CD4-positive, alpha-beta T cell treated with Interferon gamma for 1 hour (primary cell): ENCODE measurements around the gene LMX1B.
A peak's percentile ranks its signal among the peaks of the same experiment; 100 is the strongest.

Source experiments
- DNase-seq: peaks from one replicate; pipeline ENCODE4 v3.0.0-alpha.2; 2020

The LMX1B gene

DNA sequence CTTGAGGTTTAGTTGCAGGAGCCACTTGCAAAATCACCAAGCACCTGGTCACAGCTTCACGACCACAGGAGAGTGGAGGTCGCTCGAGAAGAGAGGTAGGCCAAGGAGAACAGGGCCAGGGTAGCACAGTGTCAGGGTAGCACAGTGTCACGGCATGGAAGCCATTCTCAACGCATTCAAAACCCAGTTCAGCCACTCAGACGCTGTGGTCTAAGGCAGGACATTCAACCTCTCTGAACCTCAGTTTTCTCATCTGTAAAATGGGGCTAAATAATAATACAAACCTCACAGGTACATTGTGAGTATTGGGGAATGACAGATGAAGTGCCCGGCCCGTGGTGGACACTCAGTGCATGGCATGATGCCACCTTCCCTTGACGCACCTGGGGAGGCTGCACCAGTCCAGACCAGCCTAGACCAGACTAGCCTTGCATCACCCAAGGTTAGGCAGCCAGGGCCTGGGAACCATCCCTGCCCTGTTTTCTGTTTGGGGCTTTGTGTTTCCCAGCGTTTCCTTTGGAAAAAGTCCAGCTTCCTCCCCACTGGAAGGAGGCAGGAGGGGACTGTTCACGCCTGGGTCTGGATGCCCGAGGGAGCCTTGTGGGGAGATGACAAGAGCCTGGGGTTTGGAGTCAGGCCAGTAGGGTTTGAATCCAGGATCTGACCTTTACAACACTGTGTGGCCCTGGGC, 7.8 kb upstream of the LMX1B start:
- no peak for DNase-seq

- DNase-seq: no peak
Observed at GRCh38 chr9:126606483-126606870, 7.3 kb upstream of the LMX1B start.

DNA sequence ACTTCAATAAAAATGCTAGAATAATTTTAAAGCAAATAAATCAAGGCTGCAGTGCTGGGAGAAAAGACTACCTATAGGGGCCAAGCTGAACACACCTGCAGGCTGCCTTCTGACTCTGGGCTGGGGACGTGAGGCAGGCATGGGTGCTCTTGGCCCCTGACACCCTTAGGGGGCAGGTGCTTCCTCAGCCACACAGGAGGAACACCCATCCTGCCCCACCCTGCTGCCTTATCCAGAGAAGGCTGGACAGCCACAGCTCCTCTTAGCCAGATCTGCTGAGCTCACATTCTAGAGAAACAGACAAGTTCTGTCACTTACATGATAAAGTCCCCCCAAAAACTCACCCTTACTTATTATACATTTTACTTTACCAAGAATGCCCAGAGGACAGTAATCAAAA, 6.6 kb upstream of the LMX1B start:
- no peak for DNase-seq

- DNase-seq: no peak
Observed at GRCh38 chr9:126607731-126608130, 6.0 kb upstream of the LMX1B start.

- DNase-seq: no peak
Observed at GRCh38 chr9:126608551-126608950, 5.2 kb upstream of the LMX1B start.

GRCh38 chr9:126609191-126609590, 4.5 kb upstream of the LMX1B start:
- DNase-seq: no peak

DNA sequence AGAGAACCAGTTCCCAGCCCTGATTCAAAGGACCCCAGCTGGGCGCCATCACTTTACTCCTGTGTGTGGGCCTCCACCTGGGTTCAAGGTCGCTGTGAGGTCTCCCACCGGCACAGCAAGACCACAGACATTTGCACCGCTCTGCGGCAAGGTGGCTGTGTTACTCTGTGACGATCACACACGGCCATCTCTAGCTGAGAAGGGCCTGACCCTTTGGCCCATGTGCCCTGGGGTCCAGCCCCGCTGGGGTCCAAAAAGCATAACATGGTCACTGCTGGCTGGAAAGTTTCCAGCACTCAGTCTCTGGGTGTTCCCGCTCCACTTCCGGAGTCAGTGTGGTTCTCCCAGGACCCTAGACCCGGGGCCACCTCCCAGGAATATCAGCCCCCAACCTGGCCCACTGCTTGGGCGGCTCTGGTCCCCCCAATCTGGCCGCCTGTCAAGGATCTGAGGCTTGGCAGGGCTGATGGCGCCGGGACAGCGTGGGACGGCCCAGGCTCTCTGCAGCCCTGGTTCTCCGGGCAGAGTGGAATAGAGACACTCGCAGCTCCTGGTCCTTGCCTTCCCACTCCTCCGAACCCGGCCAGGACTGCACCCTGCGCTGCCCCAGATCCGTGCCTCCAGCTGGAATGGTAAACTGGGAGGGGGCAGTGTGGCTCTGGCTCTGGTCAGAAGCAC, 3.9 kb upstream of the LMX1B start:
- no peak for DNase-seq

- DNase-seq: no peak
Observed at GRCh38 chr9:126611193-126611591, 2.5 kb upstream of the LMX1B start.

GRCh38 chr9:126611592-126612325, 2.0 kb upstream of the LMX1B start:
- DNase-seq: peak; percentile 68

DNA sequence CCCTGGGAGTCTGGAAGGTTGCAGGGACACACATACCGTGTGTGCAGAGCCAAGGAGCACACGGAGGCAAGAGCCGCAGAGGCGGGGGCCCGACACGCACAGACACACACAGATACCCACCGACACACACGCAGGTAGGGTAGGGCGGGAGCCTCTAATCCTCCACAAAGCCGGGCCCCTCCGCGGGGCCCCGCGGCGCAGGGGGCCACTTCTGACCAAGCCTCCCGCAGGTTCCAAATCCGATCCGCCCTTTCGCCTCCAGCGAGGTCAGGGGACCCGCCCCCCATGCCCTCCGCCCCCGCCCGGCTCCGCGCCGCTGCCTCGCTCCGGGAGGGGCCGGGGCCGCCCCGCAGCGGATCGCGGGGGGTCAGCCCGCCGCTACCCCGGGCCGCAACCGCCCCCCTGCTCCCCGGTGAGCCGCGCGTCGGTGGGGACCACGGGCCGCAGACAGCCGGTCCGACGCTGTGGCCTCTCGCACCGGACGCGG, 1.4 kb upstream of the LMX1B start:
- DNase-seq: no peak

- no peak for DNase-seq
Observed at GRCh38 chr9:126612813-126613641, 701 bp upstream of the LMX1B start.

- no peak for DNase-seq
Observed at GRCh38 chr9:126614088-126614454, 343 bp downstream of the LMX1B start.

DNA sequence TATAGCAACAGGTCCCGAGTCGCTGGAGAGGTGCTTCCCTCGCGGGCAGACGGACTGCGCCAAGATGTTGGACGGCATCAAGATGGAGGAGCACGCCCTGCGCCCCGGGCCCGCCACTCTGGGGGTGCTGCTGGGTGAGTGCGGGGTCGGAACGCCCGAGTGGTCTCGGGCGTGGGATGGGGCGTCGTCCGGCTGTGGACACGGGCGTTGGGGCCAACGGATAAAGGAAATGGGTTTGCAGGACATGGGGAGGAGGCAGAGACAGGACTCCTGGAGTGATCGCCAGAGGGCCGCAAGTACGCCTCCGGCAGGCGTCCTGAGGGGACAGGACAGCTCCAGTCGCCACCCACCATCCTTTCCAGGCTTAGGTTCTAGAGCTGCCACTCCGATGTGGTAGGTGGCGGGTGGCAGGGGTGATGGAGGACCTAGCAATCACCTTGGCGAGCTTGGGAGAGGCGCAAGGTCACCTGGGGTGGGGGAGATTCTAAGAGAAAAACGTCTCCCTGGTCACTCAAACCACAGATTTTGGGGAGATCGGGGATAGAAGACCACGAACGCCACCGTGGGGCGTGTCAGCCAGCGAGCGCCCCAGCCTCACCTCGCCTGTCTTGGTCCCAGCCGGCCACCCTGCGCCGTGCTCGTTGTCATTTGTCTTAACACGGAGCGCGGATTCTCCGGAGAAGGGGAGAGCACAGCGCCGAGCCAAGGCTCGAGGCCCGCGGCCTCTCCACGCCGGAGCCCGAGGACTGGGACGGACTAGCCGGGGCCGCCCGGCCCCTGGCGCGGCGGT, 922 bp downstream of the LMX1B start:
- DNase-seq: no peak

- peak; percentile 18 for DNase-seq
Observed at GRCh38 chr9:126615245-126615790, 1.6 kb downstream of the LMX1B start.

DNA sequence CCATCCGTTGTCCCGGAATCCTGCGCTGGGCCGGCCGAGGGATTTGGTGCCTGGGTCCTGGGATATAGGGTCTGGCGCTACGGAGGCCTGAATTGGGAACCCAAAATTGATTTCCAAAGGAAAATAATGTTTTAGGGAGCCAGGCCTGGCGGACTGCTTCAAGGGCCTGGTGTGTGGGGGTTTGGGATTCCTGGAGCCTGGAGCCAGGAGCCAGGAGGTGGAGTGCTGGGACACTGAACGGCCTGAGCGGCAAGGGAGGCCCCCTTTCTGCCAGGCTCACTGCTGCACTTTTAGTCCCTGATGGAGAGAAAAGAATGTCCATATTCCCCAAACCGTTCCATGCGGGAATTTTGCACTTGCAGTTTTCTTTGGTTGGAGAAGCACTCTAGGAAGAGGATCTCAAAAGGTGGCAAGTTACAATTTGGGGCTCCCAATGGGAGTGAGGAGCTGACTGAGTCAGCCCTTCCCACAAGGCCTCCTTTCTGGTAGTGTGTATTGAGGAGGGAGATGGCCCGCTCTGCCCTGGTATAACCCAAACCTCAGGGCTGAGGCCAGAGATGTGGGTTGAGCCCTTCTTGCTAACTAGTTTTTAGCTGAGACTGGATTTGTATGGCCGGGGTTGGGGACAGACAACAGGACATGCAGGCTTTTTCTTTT, 2.2 kb downstream of the LMX1B start:
- no peak for DNase-seq

DNA sequence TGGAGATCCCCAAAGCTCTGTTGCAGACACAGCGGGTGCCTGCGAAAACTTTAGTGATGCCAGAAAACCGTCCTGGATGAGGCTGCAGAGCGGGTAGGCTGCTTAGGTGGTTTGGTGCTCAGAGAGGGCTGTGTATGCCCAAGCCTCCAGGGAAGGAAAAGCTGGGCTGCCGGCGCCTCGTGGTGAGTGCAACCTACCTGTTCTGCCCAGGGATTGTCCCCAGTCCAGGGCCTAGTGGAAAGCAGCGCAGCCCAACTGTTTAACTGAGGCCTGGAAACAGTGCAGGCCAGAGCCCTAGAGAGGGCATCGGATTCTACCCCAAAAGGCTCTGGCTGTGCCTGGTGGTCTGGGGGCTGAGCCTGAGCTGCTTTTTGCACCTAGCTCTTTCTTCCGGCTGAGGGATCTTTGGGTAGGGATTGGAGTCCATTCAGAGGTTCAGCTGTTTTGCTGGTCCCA, 2.8 kb downstream of the LMX1B start:
- DNase-seq: no peak

DNA sequence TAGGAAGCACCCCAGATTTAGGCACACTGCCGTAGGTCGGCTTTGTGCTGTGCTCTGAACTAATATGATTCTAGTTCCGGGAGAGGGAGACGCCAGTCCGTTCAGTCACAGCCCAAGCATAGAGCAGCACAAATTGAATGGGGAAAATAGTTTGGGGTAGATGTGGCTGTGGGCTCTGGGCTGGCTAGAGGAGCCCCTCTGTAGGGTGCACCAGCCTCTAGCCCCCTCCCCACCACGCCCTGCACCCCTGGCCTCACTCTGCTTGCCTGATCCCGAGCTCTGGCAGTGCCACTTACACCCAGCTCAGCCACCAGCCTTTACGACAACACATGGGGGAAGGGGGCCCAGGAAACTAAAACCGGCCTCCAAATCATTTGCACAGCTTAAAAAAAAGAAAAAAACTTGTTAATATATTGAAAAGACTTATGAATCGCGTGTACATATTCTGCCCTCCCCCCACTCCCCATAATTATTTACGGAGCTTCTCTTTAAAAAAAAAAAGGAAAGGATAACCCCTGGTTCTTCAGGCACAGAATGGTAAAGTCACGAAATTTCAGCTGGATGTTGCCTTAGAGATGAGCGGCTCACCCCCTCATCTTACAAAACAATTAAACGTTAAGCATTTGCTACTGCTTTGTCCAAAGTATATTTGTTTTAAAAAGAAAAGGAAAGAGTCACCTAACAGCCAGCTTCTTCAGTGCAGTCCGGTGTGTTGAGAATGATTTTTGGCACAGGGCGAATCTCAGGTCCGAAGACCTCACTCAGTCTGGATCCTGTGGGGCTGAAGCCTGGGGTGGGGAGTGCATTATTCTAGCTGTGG, 3.5 kb downstream of the LMX1B start:
- DNase-seq: no peak

GRCh38 chr9:126617823-126618165, 4.1 kb downstream of the LMX1B start:
- no peak for DNase-seq

DNA sequence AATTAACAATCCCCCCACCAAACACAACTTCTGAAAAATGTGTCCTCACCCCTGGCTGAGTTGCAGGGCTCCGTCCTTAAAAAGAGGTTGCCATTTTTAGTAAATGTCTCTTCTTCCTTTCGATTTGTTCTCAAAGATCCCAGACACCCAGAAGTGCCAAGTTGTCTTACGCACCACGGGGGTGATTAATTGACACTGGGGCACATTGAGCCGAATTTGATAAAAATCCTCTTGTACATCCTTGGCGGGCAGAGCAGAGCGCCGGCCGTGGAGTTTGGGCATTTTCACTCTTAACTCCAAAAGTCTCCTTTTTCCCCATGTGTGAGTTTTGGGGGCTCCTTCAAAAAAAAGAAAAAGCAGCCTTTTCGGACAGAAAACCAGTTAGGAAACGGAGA, 4.5 kb downstream of the LMX1B start:
- no peak for DNase-seq

GRCh38 chr9:126618585-126619360, 5.0 kb downstream of the LMX1B start:
- no peak for DNase-seq
